Thyroid gland (tissue), 4 donors: Measurements from ENCODE around the gene SCYGR2. TPM values are rescaled to one million over a fixed set of nuclear protein-coding genes. Genes with fewer than 3 reads are reported as not detected.

Source experiments
- DNase-seq, 2 donors: peaks; one replicate each; pipeline ENCODE4 v3.0.0-alpha.2; 2019
- H3K27ac ChIP-seq, 3 donors: fragments of 200-600 bp; sonication (generic); 1 replicate in 2 of 3; 2 replicates in 1 of 3; pipeline ENCODE4 v1.5.1; 2016 to 2019; ENCODE audit warnings: mild to moderate bottlenecking in 1 of 3, moderate library complexity in 1 of 3
- H3K27me3 ChIP-seq: fragments of 200-600 bp; sonication (generic); one replicate; pipeline ENCODE4 v1.5.1; 2019
- H3K36me3 ChIP-seq, 2 donors: fragments of 200-600 bp; sonication (generic); one replicate each; pipeline ENCODE4 v1.5.1; 2016 to 2019
- H3K4me1 ChIP-seq, 2 donors: fragments of 200-600 bp; sonication (generic); one replicate each; pipeline ENCODE4 v1.5.1; 2017 to 2019
- H3K4me3 ChIP-seq, 3 donors: fragments of 200-600 bp; sonication (generic); replicated peaks in 1 of 3; 1 replicate in 2 of 3; 2 replicates in 1 of 3; pipeline ENCODE4 v1.5.1; 2016; ENCODE audit warnings: mild to moderate bottlenecking in 1 of 3
- H3K9me3 ChIP-seq: fragments of 200-600 bp; sonication (generic); one replicate; pipeline ENCODE4 v1.5.1; 2017
- POLR2A ChIP-seq, 2 donors: fragments of 450-650 bp; IDR thresholded peaks; one replicate each; pipeline ENCODE4 v1.6.1; 2017; ENCODE audit warnings: antibody characterized with exemption in 2 of 2, mild to moderate bottlenecking in 2 of 2, moderate library complexity in 1 of 2
- WGBS, 2 donors: methylation state at CpG; one replicate each; pipeline ENCODE4 v1.1.5; 2017; 5-methylcytosine and 5-hydroxymethylcytosine counted together
- intact Hi-C: fragments of 100-400 bp; cut with DNase I; formaldehyde crosslinking; loops from one replicate; pipeline ENCODE4 v1.15.1; 2023
- total RNA-seq, 4 donors: library from RNA; depleted of rRNA; stranded (reverse); fragments of >200 nt; gene quantifications; one replicate each; pipeline ENCODE4 v1.2.3, GENCODE V29; 2016
- TF ChIP-seq, protein P1 (sequence below), 6 experiments: fragments of 200-600 bp in 3 of 6; fragments of 450-650 bp in 3 of 6; sonication (generic) in 3 of 6; IDR thresholded peaks; one replicate each; pipeline ENCODE4 v1.5.1; 2016 to 2019; ENCODE audit warnings: antibody characterized with exemption in 6 of 6, mild to moderate bottlenecking in 2 of 6, inconsistent platforms in 1 of 6, moderate library complexity in 1 of 6

Gene SCYGR2
- total RNA-seq, 4 donors from 2014 or later: not detected

GRCh38 chr2:227570615-227571014 is 28.1 kb upstream of the SCYGR2 start:
- intact Hi-C loops: no loop called here
- H3K36me3 ChIP-seq: no peaks in the 10 kb centered on the region
- H3K27me3 ChIP-seq: no peaks in the 10 kb centered on the region
- no peaks in the 10 kb centered on the region for H3K9me3 ChIP-seq
- WGBS, 2 donors: 14 to 30% methylated on average over 1 of the region's 1 CpG
- H3K4me1 ChIP-seq: no peaks in the 10 kb centered on the region
- no peak for TF ChIP-seq POLR2A (IDR thresholded peaks at IDR 0.05)
- TF ChIP-seq, protein P1, sequence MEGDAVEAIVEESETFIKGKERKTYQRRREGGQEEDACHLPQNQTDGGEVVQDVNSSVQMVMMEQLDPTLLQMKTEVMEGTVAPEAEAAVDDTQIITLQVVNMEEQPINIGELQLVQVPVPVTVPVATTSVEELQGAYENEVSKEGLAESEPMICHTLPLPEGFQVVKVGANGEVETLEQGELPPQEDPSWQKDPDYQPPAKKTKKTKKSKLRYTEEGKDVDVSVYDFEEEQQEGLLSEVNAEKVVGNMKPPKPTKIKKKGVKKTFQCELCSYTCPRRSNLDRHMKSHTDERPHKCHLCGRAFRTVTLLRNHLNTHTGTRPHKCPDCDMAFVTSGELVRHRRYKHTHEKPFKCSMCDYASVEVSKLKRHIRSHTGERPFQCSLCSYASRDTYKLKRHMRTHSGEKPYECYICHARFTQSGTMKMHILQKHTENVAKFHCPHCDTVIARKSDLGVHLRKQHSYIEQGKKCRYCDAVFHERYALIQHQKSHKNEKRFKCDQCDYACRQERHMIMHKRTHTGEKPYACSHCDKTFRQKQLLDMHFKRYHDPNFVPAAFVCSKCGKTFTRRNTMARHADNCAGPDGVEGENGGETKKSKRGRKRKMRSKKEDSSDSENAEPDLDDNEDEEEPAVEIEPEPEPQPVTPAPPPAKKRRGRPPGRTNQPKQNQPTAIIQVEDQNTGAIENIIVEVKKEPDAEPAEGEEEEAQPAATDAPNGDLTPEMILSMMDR (IDR thresholded peaks at IDR 0.05): no peak
- no peak for DNase-seq
- no peak overlapping the region for H3K27ac ChIP-seq
- no peak overlapping the region for H3K4me3 ChIP-seq

GRCh38 chr2:227576110-227576509 is 22.6 kb upstream of the SCYGR2 start:
- intact Hi-C loops: no loop called here
- Histone ChIP-seq H3K9me3 (no peaks in the 10 kb centered on the region), H3K27ac (no peak overlapping the region), H3K27me3 (no peaks in the 10 kb centered on the region), H3K36me3 (no peaks in the 10 kb centered on the region), H3K4me1 (no peaks in the 10 kb centered on the region), H3K4me3 (no peak overlapping the region)
- TF ChIP-seq, protein P1 (IDR thresholded peaks at IDR 0.05): no peak
- no peak for TF ChIP-seq POLR2A (IDR thresholded peaks at IDR 0.05)
- no peak for DNase-seq

GRCh38 chr2:227576812-227577211 is 21.9 kb upstream of the SCYGR2 start:
- TF ChIP-seq, protein P1 (IDR thresholded peaks at IDR 0.05): no peak
- TF ChIP-seq POLR2A (IDR thresholded peaks at IDR 0.05): no peak
- Histone ChIP-seq H3K36me3 (no peaks in the 10 kb centered on the region), H3K4me1 (no peaks in the 10 kb centered on the region), H3K27ac (no peak overlapping the region), H3K27me3 (no peaks in the 10 kb centered on the region), H3K4me3 (no peak overlapping the region), H3K9me3 (no peaks in the 10 kb centered on the region)
- intact Hi-C loops: no loop called here
- no peak for DNase-seq
- 70 to 73% methylated on average over 2 of the region's 2 CpGs for WGBS, 2 donors

GRCh38 chr2:227577555-227577954 is 21.1 kb upstream of the SCYGR2 start:
- no peak overlapping the region for H3K4me3 ChIP-seq
- TF ChIP-seq POLR2A (IDR thresholded peaks at IDR 0.05): no peak
- TF ChIP-seq, protein P1 (IDR thresholded peaks at IDR 0.05): no peak
- no peak for DNase-seq
- H3K4me1 ChIP-seq: no peaks in the 10 kb centered on the region
- H3K27ac ChIP-seq: no peak overlapping the region
- no peaks in the 10 kb centered on the region for H3K27me3 ChIP-seq
- WGBS, 2 donors: 49 to 53% methylated on average over 2 of the region's 2 CpGs
- intact Hi-C loops: no loop called here
- no peaks in the 10 kb centered on the region for H3K9me3 ChIP-seq
- H3K36me3 ChIP-seq: no peaks in the 10 kb centered on the region

GRCh38 chr2:227578642-227579041 is 20.1 kb upstream of the SCYGR2 start:
- intact Hi-C loops: no loop called here
- Histone ChIP-seq H3K27ac (no peak overlapping the region), H3K36me3 (no peaks in the 10 kb centered on the region), H3K9me3 (no peaks in the 10 kb centered on the region), H3K4me1 (no peaks in the 10 kb centered on the region), H3K27me3 (no peaks in the 10 kb centered on the region), H3K4me3 (no peak overlapping the region)
- no peak for TF ChIP-seq POLR2A (IDR thresholded peaks at IDR 0.05)
- TF ChIP-seq, protein P1 (IDR thresholded peaks at IDR 0.05): no peak
- WGBS, 2 donors: 72 to 86% methylated on average over 2 of the region's 2 CpGs
- no peak for DNase-seq
